T-helper 17 cell (primary cell): ENCODE measurements around the gene PRAMEF10. TPM values are rescaled to one million over a fixed set of nuclear protein-coding genes. Genes with fewer than 3 reads are reported as not detected.
"Not testable (repeated sequence)": the region's sequence is repeated elsewhere in the genome, so short reads cannot be mapped to it uniquely, and the experiment has no call there.

ENCODE experiments used
- ATAC-seq: fragments of 150-1000 bp; cut with Tn5 transposase; 2 replicates; pipeline ENCODE4 v1.10.0; 2021; ENCODE audit warnings: mild to moderate bottlenecking, moderate library complexity
- DNase-seq, 3 donors: peaks; one replicate each; pipeline versions ENCODE4 v3.0.0 to v3.0.0-alpha.2; 2020 to 2021
- H3K9me3 ChIP-seq: one replicate; pipeline ENCODE4 v1.7.0; 2013; ENCODE audit warnings: low read length, mild to moderate bottlenecking; ENCODE audit not compliant: control insufficient read depth, poor library complexity, severe bottlenecking
- H3K27ac Mint-ChIP-seq: one replicate; pipeline ENCODE4 v1.8.0; 2022; ENCODE audit warnings: mild to moderate bottlenecking, moderate library complexity, mixed read lengths
- H3K27me3 Mint-ChIP-seq: one replicate; pipeline ENCODE4 v1.8.0; 2022; ENCODE audit warnings: mixed read lengths
- H3K36me3 Mint-ChIP-seq: one replicate; pipeline ENCODE4 v1.8.0; 2022; ENCODE audit warnings: low read depth, mixed read lengths
- H3K4me1 Mint-ChIP-seq: one replicate; pipeline ENCODE4 v1.8.0; 2022; ENCODE audit warnings: mild to moderate bottlenecking, mixed read lengths
- H3K4me3 Mint-ChIP-seq: one replicate; pipeline ENCODE4 v1.8.0; 2022; ENCODE audit warnings: mild to moderate bottlenecking, moderate library complexity, mixed read lengths
- total RNA-seq, 4 donors: library from RNA in 2 of 4; stranded (reverse) in 2 of 4; gene quantifications; one replicate each; pipeline ENCODE4 v1.2.3 and lab custom pipeline; 2022 to 2026

The PRAMEF10 gene, protein sequence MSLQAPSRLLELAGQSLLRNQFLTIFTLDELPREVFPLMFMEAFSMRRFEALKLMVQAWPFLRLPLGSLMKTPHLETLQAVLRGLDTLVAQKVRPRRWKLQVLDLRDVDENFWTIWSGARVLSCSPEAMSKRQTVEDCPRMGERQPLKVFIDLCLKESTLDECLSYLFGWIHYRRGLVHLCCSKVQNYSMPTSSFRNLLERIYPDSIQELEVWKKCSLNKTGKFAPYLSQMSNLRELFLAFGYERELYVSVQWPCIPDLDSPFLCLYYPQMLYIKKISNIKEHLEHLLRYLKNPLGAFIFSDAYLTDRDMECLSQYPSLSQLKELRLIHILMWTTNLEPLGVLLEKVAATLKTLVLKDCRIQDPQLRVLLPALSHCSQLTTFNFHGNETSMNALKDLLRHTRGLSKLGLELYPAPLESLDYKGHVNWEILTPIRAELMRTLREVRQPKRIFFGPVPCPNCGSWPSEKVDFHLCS
- not detected for total RNA-seq
- 0 reads per million in 2 donors for total RNA-seq (lab: John Stamatoyannopoulos, UW)

DNA sequence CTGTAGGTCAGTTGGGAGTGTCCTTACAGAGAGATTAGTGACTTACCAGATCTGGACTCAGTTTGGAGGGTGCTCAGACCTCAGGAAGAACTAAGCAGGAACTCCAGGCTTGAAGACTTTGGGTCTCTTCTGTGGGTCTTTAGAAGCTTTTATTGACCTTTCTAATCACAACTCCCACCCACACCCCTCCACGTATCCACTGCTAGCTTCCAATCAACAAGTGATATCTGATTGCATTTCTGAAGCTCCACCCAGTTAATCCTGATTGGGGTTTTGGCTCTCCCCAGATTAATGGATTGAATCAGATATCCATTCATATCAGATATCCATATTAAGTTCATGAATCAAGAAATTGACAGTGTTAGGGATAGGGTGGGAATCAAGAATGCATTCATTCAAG lies at the start of gene PRAMEF10:
Gene PRAMEF10, minus strand, starts transcription at position 101 of the 400 bp plus-strand sequence. CDS start 2,423 bp downstream, outside the sequence.
- not testable (repeated sequence) for H3K27ac Mint-ChIP-seq, ATAC-seq, H3K27me3 Mint-ChIP-seq, H3K4me1 Mint-ChIP-seq, DNase-seq, H3K9me3 ChIP-seq, H3K36me3 Mint-ChIP-seq, H3K4me3 Mint-ChIP-seq

DNA sequence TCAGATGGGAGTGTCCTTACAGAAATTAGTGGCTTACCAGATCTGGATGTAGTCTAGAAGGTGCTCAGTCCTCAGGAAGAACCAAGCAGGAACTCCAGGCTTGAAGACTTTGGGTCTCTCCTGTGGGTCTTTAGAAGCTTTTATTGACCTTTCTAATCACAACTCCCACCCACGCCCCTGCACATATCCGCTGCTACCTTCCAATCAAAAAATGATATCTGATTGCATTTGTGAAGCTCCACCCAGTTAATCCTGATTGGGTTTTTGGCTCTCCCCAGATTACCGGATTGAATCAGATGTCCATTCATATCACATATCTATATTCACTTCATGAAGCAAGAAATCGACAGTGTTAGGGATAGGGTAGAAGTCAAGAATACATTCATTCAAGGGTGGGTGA lies 49.4 kb upstream of the PRAMEF10 start, which contains the start of gene PRAMEF6:
Gene PRAMEF6, minus strand, starts transcription at position 101 of the 400 bp plus-strand sequence. CDS start 5,062 bp downstream, outside the sequence.
- not testable (repeated sequence) for H3K4me1 Mint-ChIP-seq, H3K9me3 ChIP-seq, H3K27me3 Mint-ChIP-seq, H3K27ac Mint-ChIP-seq, H3K4me3 Mint-ChIP-seq, ATAC-seq, DNase-seq, H3K36me3 Mint-ChIP-seq

DNA sequence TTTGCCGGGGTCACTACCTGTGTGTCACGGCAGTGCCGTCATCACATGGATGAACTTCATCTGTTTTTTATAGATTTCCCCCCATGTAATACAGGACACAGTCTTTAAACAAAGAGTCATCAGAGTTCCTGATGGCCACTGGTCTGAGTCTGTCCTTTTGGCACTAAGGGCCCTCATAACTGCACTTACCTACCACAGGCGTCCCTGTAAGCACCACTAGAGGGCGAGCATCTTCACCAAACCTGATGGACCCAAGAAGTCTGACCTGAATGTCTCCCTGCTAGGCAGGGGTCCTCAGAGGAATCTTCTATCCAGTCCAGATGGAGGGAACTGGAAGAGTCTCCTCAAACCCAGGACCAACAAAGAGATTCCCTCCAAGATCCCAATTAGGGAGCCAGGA lies 26.3 kb upstream of the PRAMEF10 start:
- H3K36me3 Mint-ChIP-seq, H3K27ac Mint-ChIP-seq, DNase-seq: not testable (repeated sequence)

DNA sequence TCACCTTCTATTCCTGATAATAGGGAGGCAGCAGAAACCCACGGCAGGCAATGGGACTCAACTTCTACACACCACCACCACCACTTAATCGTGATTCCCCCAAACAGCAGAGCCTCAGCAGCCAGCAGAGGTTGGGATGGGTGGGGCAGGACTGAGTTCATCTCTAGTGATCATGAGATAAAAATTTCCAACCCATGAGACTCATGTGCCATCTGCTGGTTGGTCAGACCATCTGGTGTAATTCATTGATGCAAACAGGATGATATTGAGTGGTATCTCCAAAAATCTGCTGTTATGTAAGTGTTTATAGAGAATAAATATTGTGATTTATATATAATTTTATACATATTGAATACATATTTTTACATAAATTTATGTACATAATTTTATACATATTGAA lies 23.7 kb upstream of the PRAMEF10 start:
- not testable (repeated sequence) for H3K9me3 ChIP-seq, DNase-seq, H3K27ac Mint-ChIP-seq, H3K4me1 Mint-ChIP-seq, H3K36me3 Mint-ChIP-seq, H3K4me3 Mint-ChIP-seq, H3K27me3 Mint-ChIP-seq, ATAC-seq

More for the DNA sequence above, 26.3 kb upstream of the PRAMEF10 start:
- not testable (repeated sequence) for H3K9me3 ChIP-seq, H3K4me1 Mint-ChIP-seq, ATAC-seq, H3K4me3 Mint-ChIP-seq, H3K27me3 Mint-ChIP-seq

DNA sequence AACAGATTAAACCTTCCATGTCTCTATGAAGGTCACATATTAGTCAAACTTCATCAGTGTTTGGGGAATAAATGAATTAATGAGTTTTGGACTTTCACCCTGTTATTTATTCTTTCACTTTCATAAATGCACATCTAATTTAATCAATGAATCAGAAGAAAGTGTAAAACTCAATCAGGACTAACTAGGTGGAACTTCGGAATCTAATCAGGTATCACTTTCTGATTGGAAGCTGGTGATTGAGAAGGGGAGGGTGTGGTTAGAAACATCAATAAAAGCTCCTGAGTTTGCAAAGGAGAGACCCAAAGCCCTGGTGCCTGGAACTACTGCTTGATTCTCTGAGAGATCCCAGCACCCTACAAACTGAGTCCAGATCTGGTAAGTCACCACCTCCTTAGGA lies 18.2 kb upstream of the PRAMEF10 start, which contains the start of gene PRAMEF7:
Gene PRAMEF7, plus strand, starts transcription at position 301 of the 400 bp plus-strand sequence. CDS start 1,083 bp downstream, outside the sequence.
- not testable (repeated sequence) for H3K27me3 Mint-ChIP-seq, H3K4me1 Mint-ChIP-seq, H3K4me3 Mint-ChIP-seq, ATAC-seq, H3K27ac Mint-ChIP-seq, DNase-seq, H3K9me3 ChIP-seq, H3K36me3 Mint-ChIP-seq

DNA sequence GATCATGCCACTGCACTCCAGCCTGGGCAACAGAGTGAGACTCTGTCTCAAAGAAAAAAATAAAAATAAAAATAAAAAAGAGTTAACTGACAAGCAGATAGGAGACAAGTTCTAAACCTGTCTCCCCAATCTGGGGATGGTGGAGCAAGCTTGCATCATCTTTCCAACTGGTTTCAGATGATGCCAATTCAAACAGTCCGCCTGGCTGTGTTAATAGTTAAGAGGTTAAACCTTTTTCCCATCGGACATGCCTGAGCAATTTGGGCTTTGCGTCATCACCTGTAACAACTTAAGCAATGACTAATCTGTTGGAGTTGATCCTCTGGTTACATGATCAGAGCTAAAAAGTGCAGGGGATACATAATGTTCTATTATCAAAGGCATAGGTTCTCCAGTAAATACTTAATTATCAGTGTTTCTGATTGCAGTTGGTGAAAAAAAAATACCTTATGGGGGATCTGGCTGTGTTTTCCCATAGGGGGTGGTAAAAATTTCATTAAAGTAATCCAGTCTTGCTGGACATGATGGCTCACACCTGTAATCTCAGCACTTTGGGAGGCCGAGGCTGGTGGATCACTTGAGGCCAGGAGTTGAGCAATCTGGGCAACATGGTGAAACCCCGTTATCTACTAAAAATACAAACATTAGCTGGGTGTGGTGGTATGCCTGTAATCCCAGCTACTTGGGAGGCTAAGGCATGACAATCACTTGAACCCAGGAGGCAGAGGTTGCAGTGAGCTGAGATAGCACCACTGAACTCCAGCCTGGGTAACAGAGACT lies 5.9 kb upstream of the PRAMEF10 start:
- ATAC-seq, H3K27me3 Mint-ChIP-seq, H3K27ac Mint-ChIP-seq, DNase-seq, H3K36me3 Mint-ChIP-seq, H3K4me1 Mint-ChIP-seq, H3K9me3 ChIP-seq, H3K4me3 Mint-ChIP-seq: not testable (repeated sequence)

DNA sequence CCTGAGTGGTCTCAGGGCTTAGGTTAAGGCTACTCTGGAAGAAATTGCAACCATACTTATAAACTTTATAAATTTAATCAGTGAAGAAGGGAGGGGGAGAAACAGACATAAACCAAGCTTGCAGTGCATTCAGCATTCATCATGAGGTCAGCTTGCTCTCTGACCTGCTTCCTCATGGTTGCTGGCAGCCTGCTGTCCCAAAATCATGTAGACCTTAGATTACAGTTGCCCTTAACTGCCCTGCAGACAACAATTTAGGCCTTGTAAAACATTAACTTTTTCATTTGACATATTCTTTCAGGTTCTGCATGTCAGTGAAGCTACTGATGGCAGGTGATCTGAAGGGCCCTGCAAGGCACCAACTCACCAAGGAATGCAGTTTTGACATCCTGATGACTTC lies 1.1 kb upstream of the PRAMEF10 start:
- H3K9me3 ChIP-seq, H3K36me3 Mint-ChIP-seq, ATAC-seq, H3K27ac Mint-ChIP-seq, H3K4me3 Mint-ChIP-seq, H3K4me1 Mint-ChIP-seq, H3K27me3 Mint-ChIP-seq, DNase-seq: not testable (repeated sequence)

DNA sequence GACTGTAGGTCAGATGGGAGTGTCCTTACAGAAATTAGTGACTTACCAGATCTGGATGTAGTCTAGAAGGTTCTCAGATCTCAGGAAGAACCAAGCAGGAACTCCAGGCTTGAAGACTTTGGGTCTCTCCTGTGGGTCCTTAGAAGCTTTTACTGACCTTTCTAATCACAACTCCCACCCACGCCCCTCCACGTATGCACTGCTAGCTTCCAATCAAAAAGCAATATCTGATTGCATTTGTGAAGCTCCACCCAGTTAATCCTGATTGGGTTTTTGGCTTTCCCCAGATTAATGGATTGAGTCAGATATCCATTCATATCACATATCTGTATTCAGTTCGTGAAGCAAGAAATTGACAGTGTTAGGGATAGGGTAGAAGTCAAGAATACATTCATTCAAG lies 12.0 kb downstream of the PRAMEF10 start, which contains the start of gene PRAMEF4:
Gene PRAMEF4, minus strand, starts transcription at position 101 of the 400 bp plus-strand sequence. CDS start 2,807 bp downstream, outside the sequence.
- not testable (repeated sequence) for H3K27ac Mint-ChIP-seq, H3K9me3 ChIP-seq, H3K4me3 Mint-ChIP-seq, H3K4me1 Mint-ChIP-seq, DNase-seq, ATAC-seq, H3K36me3 Mint-ChIP-seq, H3K27me3 Mint-ChIP-seq

DNA sequence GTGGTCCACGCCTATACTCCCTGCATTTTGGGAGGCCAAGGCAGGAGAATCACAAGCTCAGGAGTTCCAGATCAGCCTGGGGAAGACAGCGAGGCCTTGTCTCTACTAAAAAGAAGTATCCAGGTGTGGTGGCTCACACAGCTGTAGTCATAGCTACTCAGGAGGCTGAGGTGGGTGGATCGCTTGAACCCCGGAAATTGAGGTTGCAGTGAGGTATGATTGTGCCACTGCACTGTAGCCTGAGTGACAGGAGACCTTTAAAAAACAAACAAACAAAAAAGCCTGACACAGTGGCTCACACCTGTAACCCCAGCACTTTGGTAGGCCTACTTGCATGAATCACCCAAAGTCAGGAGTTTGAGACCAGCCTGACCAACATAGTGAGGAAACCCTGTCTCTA lies 19.6 kb downstream of the PRAMEF10 start:
- not testable (repeated sequence) for H3K9me3 ChIP-seq, DNase-seq, H3K4me3 Mint-ChIP-seq, ATAC-seq, H3K4me1 Mint-ChIP-seq, H3K36me3 Mint-ChIP-seq, H3K27ac Mint-ChIP-seq, H3K27me3 Mint-ChIP-seq

DNA sequence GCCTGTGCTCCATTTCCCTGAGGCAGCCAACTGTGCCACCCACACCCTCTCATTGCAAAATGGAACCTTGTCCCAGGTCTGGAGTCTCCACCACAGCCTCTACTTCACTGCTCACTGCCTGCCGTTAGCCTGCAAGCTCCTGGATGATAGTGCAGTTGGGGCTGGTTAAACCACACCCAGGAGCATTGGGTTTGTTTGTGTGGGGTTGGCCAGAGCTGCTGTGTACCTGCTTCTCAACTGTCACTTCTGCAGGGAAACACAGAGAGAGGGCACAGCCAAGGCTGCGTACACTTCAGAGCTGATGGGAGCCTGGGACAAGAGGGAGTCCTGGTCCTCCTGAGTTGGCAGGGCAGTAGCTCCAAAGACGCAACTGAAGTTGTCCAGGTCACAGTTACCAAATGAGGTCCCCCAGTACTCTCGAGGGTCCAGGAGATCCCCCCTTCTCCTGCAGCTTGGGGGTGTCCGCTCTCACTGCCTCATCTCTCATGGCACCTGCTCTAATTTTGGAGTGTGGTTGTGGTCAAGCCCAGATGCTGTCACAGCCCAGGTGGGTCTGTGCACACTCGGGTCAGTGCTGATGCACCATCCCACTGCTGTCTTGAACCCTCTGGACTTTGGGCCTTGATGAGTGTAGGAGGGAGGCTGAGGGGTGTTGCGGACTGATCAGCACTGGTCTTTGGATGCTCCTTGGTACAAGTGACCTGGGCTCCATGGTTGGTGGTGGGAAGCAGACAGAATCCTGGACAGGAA lies 34.8 kb downstream of the PRAMEF10 start:
- ATAC-seq, H3K36me3 Mint-ChIP-seq, DNase-seq, H3K27ac Mint-ChIP-seq, H3K4me1 Mint-ChIP-seq, H3K9me3 ChIP-seq, H3K4me3 Mint-ChIP-seq: not testable (repeated sequence)
- peaks cover 13% of the 10 kb centered on the region for H3K27me3 Mint-ChIP-seq

DNA sequence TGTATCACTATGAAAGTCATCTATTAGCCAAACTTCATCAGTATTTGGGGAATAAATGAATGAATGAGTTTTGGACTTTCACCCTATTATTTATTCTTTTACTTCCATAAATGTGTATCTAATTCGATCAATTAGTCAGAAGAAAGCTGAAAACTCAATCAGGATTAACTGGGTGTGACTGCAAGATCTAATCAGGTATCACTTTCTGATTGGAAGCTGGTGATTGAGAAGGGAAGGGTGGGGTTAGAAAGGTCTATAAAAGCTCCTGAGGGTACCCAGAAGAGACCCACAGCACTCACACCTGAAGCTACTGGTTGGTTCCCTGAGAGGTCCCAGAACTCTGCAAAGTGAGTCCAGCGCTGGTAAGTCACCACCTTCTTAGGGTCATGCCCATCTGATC lies 41.3 kb downstream of the PRAMEF10 start, which contains the start of gene PRAMEF2:
Gene PRAMEF2, plus strand, starts transcription at position 301 of the 400 bp plus-strand sequence. CDS start 1,924 bp downstream, outside the sequence.
- peaks cover 19% of the 10 kb centered on the region for H3K27me3 Mint-ChIP-seq
- not testable (repeated sequence) for ATAC-seq, H3K4me3 Mint-ChIP-seq, DNase-seq, H3K36me3 Mint-ChIP-seq, H3K4me1 Mint-ChIP-seq, H3K9me3 ChIP-seq, H3K27ac Mint-ChIP-seq

DNA sequence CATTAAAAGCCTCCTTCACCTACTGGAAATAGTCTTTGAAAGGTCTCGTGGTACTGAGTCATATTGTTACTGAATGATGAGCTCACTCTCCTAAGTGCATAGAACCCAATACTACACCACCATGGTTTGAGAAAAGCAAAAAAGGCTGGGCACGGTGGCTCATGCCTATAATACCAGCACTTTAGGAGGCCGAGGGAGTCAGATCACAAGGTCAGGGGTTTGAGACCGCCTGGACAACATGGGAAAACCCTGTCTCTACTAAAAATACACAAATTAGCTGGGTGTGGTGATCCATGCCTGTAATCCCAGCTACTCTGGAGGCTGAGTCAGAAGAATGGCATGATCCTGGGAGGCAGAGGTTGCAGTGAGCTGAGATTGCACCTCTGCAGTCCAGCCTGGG lies 46.3 kb downstream of the PRAMEF10 start:
- no peak for ATAC-seq

More for the DNA sequence above, 46.3 kb downstream of the PRAMEF10 start:
- Mint-ChIP-seq H3K4me1 (no peaks in the 10 kb centered on the region), H3K27ac (no peak overlapping the region), H3K27me3 (peaks cover 12% of the 10 kb centered on the region), H3K4me3 (no peak overlapping the region), H3K36me3 (no peaks in the 10 kb centered on the region)
- H3K9me3 ChIP-seq, result no peaks in the 10 kb centered on the region
- no peak for DNase-seq
